ENCODE results near the gene AMER2.
"Not testable (repeated sequence)": the region's sequence is repeated elsewhere in the genome, so short reads cannot be mapped to it uniquely, and the experiment has no call there.

AMER2 gene

DNA sequence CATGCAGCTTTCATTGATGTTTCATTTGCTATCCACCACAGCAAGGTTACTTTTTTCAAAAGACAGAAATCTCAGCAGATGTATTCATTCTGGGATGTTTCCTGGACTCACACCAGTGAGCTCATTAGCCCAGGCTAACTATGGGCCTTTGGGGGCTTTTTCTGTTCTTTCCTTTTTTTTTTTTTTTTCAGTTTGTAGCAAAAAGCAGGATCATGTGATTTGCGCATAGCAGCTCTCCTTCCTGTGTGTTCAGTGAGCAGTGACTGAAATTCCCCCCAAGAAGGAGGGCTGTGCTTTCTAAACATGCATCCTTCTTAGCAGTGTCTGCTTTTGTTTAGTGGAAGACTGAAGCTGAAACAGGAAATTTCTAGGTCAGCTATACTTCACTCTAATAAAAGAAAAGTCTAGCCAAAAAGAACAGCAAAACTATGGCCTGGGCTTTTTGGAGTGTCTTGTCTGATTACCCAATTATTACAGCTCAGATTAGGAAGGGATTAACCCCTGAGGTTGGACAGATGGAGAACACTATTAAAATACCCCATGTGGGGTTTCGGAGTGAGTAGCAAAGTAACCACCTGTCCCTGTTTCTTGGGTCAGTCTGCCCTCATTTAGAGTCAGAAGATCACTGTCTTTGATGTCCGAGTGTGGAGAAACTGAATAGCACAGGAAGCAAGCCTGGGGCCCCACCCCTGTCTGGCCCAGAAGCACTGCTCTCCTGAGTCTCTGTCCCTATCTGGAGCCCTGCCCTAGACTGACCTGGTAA is 8.9 kb upstream of the AMER2 start:
- no peak for DNase-seq

DNA sequence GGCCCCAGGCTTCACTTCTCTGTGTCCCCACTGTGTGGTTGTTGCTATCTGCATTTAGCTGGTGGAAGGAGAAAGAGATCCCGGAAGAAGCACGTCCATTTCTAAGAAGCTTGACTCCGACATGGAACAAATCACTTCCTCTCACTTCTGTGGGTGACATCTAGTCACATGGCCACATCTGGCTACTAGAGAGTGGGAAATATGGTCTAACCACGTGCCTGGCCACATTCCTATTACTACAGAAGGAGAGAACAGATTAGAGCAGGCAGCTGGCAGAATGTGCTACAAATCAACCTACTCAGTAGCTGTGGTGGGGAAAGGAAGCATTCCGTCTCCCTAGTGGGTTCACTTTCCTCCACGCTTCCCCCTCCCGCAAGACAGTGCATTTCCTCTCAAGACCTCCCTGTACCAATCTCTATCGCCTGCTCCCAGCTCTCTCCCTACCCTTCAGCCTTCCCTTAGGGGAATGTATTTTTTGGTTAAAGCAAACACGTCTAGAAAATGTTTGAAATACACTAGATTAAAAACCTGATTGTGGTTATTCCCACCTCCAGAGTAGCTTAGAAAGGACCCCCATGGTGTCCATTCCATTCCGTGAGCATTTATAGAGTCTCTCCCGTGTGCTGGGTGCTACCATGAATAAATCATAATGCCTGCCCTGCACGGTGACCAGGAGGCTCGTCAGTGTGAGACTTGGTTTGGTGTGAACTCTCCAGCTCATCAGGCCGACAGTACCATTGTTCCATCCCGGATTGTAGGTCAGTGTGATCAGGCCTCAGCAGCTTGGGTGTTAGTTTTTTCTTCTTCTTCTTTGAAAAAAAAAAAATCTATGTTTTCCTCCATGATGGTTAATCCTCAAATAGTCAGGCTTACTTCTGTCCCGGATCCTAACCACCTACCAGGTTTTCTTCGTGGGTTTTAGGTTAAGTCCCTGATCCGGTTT is 8.0 kb upstream of the AMER2 start:
- DNase-seq, result no peak

DNA sequence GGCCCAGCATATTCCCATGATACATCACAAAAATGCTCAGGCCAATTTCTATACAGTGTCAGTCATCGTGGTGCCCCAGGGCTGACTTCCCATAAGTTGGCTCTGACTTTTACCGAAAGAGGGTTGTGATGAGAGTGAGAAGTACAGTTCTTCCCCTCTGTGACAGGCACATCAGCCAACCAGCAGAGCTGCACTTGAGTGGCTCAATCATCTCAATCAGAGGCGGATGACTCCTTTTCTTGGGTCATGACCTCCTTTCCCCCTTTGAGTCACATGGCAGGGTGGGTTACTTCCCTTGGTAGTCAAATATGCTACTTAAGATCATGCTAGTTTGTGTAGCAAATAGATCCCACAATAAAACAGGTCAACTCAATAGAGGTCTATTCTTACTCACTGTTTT is 6.9 kb upstream of the AMER2 start:
- DNase-seq, result no peak

DNA sequence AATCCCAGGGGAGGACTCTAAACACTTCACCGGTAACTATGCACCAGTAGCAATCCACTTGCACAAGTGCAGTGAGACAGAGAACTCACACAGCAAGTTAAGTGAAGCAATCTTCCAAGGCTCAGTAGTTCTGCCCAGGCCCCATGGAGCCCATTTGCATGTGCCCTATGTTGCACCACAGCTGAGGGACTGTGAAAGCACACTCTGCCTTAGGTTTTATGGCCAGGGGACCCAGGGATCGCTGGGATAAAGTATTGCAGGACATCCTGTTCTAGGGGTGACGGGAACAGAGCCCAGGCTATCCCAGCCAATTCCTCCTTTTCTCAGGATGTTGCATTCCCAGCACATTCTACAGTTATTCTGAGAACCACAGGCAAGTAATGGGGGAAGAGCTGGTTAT is 6.0 kb upstream of the AMER2 start:
- DNase-seq, result no peak

- DNase-seq, result no peak
Observed at GRCh38 chr13:25177636-25178035, 5.5 kb upstream of the AMER2 start.

DNA sequence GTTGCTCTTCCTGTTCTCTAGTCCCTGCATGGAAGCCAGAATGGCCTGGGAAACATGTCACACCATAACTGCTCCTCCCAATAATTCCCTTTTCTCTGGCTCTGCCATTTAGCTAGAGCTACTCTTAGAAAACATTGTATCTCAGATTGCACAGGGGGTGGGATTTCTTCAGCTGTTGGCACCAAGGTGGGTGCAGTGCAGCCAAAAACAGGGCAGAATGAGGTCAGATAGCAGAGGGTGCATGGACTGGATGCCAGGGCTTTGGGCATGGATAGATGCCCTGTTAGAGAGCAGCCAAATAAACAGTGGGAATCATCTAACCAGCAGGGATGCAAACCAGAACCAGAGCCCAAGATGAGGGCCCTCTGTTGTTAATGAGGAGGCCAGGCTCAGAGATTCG is 4.9 kb upstream of the AMER2 start:
- no peak for DNase-seq

- no peak for DNase-seq
Observed at GRCh38 chr13:25175431-25175830, 3.3 kb upstream of the AMER2 start.

DNA sequence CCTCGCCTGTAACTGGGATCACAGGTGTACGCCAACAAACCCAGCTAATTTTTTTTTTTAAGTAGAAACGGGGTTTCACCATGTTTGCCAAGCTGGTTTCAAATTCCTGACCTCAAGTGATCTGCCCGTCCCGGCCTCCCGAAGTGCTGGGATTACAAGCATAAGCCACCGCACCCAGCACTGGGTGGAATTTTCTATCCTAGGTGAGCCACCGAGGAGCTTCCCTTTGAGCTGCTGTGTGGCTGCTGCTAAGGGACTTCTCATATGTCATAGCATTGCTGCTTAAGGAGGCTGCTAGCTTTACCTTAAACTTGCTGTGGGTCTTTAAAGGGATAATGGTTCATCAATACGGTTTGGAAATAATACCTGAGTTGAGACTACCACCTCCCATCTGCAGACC is 2.9 kb upstream of the AMER2 start:
- no peak for DNase-seq

DNA sequence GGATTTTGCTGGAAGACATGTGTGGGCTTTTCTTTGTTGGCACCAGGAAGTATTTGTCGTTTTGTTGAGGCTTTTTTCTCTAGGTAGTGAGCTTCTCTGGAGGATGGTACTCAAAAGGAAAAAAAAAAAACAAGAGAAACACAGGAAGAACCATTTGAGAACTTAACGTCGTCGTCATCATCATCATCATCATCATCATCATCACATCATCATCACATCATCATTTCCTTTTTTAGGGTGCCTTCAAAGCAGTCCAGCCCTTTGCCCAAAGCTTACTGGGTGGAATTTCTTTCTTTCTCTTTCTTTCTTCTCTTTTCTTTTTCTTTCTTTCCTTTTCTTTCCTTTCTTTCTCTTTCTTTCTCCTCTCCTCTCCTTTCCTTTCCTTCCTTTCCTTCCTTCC is 2.2 kb upstream of the AMER2 start:
- no peak for DNase-seq

DNA sequence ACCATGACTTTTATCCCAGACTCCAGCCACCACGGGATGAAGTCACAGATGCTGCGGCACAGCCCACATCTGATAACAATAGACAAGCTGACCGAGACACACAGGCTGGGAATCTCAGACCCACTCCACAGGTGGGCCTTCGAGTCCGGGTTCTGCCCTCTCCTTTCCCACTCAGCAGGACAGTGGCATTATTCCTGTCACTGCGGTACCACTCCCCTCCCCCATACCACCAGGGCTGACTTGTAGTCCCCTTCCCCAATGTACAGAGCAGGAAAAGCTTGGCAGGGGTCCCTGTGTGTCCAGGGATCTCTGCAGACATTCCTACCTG is 179 bp upstream of the AMER2 start:
- DNase-seq, result no peak

GRCh38 chr13:25171170-25171516 is 945 bp downstream of the AMER2 start:
- no peak for DNase-seq

- DNase-seq, result no peak
Observed at GRCh38 chr13:25170554-25171111, 1.5 kb downstream of the AMER2 start.

DNA sequence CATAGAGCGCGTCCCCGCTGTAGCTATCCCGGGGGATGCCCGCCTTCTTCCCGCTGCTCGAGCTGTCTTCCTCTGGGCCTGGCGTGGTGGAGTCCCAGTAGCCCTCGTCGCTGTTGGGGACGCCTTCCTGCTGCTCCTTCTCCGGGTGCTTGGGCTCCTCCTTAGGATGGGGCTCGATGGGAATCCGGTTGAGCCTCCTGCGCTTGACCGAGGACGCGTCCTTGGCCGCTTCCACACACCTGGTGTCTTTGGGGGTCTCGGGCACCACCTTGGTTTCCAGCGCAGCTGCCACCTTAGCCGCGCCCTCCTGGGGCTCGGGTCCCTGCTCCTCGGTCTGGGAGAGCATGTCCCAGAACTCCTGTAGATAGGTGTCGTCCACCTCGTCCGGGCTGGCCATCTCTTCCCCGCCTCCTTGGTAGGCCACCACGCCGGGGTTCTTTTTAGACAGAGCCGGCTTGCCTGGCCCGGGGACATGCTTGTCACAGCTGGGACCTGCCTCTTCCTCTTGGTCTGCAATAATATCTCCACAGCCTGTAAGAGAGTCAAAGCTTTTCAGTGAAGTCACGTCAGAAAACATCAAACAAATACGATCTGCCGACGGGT is 2.0 kb downstream of the AMER2 start:
- DNase-seq, result no peak

DNA sequence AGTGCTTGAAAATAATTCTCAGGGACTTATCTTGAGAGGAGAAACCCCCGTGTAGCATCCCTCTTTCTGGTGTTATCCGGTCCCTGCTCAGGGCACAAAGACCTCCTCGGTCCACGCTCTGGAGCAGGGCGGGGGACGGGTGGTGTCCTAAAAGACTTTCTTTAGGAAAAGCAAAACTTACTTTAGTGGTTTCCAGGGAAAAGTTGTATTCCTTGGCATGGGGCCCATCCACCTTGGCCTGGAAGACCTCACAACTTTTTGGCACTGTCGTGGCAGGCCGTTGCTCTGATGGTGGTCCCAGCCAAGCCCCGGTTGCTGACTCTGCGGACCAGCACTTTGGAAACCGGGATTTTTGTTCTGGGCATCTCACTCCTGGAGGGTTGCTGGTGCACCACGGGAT is 2.7 kb downstream of the AMER2 start:
- no peak for DNase-seq

GRCh38 chr13:25168790-25169189 is 3.3 kb downstream of the AMER2 start:
- no peak for DNase-seq

DNA sequence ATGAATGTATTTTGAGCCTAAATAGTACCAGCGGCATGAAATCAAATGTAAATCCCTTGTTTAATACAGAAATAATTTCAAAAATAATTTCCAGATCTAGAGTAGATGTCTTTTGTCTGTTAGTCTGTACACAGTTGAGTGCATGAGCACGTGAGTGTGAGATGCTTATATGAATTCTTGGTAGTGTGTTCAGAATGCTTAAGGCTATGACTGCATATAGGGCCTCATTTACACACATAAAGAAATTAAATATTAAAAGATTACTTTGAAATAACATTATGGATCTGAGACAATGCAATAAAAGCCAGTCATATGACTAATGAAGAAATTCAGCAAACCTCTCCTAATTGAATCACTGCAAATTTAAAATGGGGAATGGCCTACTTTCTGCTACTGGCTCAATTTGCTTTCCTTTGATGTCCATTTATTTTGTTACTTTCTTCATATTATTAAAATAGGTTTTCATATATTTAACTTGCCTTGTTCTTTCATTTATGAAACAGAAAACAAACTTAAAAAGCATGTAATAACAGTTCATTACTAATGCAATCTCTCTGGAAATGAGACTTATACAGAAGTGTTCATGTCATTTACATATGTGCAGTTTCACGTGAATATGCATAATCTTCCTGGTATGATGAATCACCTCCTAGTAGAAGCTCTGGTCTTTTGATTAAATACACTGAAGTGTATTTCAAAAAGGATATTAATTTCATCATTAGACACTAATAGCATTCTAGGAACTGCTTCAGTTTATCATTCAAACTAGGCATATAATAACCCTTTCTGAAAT is 4.5 kb downstream of the AMER2 start:
- DNase-seq, result no peak

DNA sequence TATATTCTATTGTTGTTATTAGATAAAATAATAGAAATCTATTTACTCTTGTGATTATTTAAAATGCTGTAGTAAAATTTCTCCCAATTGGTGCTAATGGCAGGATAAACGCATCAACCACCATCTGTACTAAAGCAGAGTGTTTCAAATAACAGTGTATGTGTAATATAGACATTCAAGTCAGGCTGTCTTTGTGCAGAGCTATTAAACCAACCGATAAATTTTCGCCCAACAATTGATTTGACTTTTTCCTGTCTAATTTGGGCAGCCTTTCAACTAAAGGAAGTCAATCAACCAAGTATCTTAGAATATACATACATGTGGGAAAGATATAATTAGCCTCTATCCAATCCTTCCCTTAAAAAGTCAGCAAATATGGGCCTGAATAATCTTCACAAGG is 5.8 kb downstream of the AMER2 start:
- DNase-seq, result no peak

- no peak for DNase-seq
Observed at GRCh38 chr13:25165663-25166062, 6.4 kb downstream of the AMER2 start.

DNA sequence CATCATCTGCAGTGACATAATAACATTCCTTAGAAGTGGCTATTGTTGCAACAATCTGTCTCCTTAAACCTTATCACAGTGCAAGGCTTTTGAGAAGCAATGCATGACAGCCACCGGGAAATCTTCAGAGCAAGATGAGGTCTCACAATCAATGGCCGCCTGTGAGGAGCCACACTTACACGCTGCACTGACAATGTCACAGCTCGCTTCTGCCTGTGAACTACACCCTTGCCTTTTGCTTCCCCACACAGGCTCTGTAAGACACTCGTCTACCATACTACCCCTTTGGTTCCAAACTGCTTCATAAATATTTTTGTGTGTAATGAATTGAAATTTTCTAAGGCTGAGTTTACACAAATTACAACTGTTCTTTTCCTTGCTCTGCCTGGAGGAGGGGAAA is 6.9 kb downstream of the AMER2 start:
- not testable (repeated sequence) for DNase-seq

- no peak for DNase-seq
Observed at GRCh38 chr13:25157681-25158080, 14.4 kb downstream of the AMER2 start.

- no peak for DNase-seq
Observed at GRCh38 chr13:25153736-25154135, 18.4 kb downstream of the AMER2 start.

GRCh38 chr13:25151626-25152195 is 20.4 kb downstream of the AMER2 start:
- DNase-seq, result no peak

- no peak for DNase-seq
Observed at GRCh38 chr13:25149711-25150110, 22.4 kb downstream of the AMER2 start.
